ENCODE measurements around the gene CCDC144A. TPM values are rescaled to one million over a fixed set of nuclear protein-coding genes. Genes with fewer than 3 reads are reported as not detected.
"Not testable (repeated sequence)": the region's sequence is repeated elsewhere in the genome, so short reads cannot be mapped to it uniquely, and the experiment has no call there.

The CCDC144A gene
- total RNA-seq, 1 experiment from 2014 or later = 1.9 TPM

DNA sequence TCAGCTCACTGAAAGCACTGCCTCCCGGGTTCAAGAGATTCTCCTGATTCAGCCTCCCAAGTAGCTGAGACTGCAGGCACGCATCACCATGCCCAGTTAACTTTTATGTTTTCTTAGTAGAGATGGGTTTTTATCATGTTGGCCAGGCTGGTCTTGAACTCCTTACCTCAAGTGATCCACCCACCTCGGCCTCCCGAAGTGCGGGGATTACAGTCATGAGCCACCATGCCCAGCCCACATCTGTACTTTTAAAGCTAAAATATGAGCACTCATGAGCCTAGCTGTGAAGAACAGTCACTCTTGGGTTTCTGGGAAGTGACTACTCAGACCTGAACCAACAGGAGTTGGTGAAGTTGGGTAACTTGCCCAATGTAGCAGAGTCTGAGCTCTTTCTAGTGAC lies 120.2 kb downstream of the CCDC144A start:
- not testable (repeated sequence) for H3K36me3 Mint-ChIP-seq (ENCODE audit: insufficient read depth in 1 of 3, low read depth in 3 of 3); H3K23me2 ChIP-seq (ENCODE audit: insufficient read length, low read depth, low read length, poor library complexity, severe bottlenecking); H3K14ac ChIP-seq (ENCODE audit: insufficient read depth, low read length); H3K27me3 ChIP-seq (ENCODE audit: insufficient read depth, low read length); H3K4me1 ChIP-seq (ENCODE audit: insufficient read depth, low read length); H2AFZ ChIP-seq (ENCODE audit: low read length); H3K56ac ChIP-seq (ENCODE audit: insufficient read length, low read depth, low read length); H3K9ac ChIP-seq (ENCODE audit: extremely low read depth, insufficient read length, low read length); H3K9me3 Mint-ChIP-seq; H2BK120ac ChIP-seq (ENCODE audit: low read depth, low read length, poor library complexity, severe bottlenecking); H3K27ac Mint-ChIP-seq; H2BK20ac ChIP-seq (ENCODE audit: low read depth, low read length, poor library complexity, severe bottlenecking); H4K8ac ChIP-seq (replicated peaks; ENCODE audit: insufficient read length, low read depth, low read length); DNase-seq; H4K91ac ChIP-seq (ENCODE audit: insufficient read length, low read depth, low read length); H3K9me3 ChIP-seq (ENCODE audit: control insufficient read depth, low read depth, low read length); H2BK15ac ChIP-seq (ENCODE audit: low read depth, low read length); H2AK5ac ChIP-seq (ENCODE audit: insufficient read length, low read length); H4K5ac ChIP-seq (ENCODE audit: insufficient read length, low read depth, low read length); H3T11ph ChIP-seq (ENCODE audit: low read length); H3K4me3 Mint-ChIP-seq; H3K27ac ChIP-seq (ENCODE audit: insufficient read length, low read depth, low read length); H3K79me2 ChIP-seq (ENCODE audit: insufficient read depth, low read length); H3K18ac ChIP-seq (ENCODE audit: insufficient read length, low read depth, low read length); H3K23ac ChIP-seq (ENCODE audit: insufficient read length, low read depth, low read length); H3K4me2 ChIP-seq (ENCODE audit: insufficient read depth, insufficient read length, low read length); H2BK12ac ChIP-seq (ENCODE audit: insufficient read length, low read depth, low read length); H4K20me1 ChIP-seq (ENCODE audit: control insufficient read depth, insufficient read depth, insufficient read length); H3K4ac ChIP-seq (ENCODE audit: low read depth, low read length); H3K4me1 Mint-ChIP-seq; H2BK5ac ChIP-seq (ENCODE audit: insufficient read length, low read length); H3K27me3 Mint-ChIP-seq (ENCODE audit: low read depth); H3K79me1 ChIP-seq (ENCODE audit: insufficient read depth, low read depth, low read length, poor library complexity, severe bottlenecking)
- no CpG with 5 or more reads among the region's 5 CpGs for WGBS (ENCODE audit: extremely low coverage, insufficient read length, low lambda C conversion rate)

DNA sequence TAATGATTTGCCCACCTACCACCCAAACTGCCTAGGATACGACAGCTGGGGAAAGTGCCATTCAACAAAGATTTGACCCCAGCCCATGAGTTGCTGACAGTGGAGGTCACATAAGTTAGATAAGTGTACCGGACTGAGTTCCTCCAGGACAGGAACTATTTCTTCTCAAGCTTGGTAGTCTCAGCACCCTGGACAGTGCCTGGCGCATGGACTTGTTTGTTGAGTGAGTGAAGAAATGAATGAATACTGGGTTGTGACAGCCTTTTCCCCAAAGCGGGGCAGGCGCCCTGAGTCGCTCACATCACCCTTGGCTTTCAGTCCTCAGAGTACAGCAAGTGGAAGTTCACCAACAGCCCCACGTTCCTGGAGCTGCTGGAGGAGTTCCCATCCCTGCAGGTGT lies 122.1 kb downstream of the CCDC144A start:
- not testable (repeated sequence) for H3K27ac Mint-ChIP-seq; H3T11ph ChIP-seq (ENCODE audit: low read length); H4K8ac ChIP-seq (replicated peaks; ENCODE audit: insufficient read length, low read depth, low read length); H2BK20ac ChIP-seq (ENCODE audit: low read depth, low read length, poor library complexity, severe bottlenecking); H3K23me2 ChIP-seq (ENCODE audit: insufficient read length, low read depth, low read length, poor library complexity, severe bottlenecking); H3K27ac ChIP-seq (ENCODE audit: insufficient read length, low read depth, low read length); H4K20me1 ChIP-seq (ENCODE audit: control insufficient read depth, insufficient read depth, insufficient read length); H2BK12ac ChIP-seq (ENCODE audit: insufficient read length, low read depth, low read length); H3K79me1 ChIP-seq (ENCODE audit: insufficient read depth, low read depth, low read length, poor library complexity, severe bottlenecking); H3K4me1 ChIP-seq (ENCODE audit: insufficient read depth, low read length); H3K56ac ChIP-seq (ENCODE audit: insufficient read length, low read depth, low read length); H3K9ac ChIP-seq (ENCODE audit: extremely low read depth, insufficient read length, low read length); H3K27me3 ChIP-seq (ENCODE audit: insufficient read depth, low read length); H3K18ac ChIP-seq (ENCODE audit: insufficient read length, low read depth, low read length); H3K4me2 ChIP-seq (ENCODE audit: insufficient read depth, insufficient read length, low read length); H4K91ac ChIP-seq (ENCODE audit: insufficient read length, low read depth, low read length); H3K36me3 Mint-ChIP-seq (ENCODE audit: insufficient read depth in 1 of 3, low read depth in 3 of 3); H3K79me2 ChIP-seq (ENCODE audit: insufficient read depth, low read length); H2AK5ac ChIP-seq (ENCODE audit: insufficient read length, low read length); H2BK120ac ChIP-seq (ENCODE audit: low read depth, low read length, poor library complexity, severe bottlenecking); H2AFZ ChIP-seq (ENCODE audit: low read length); H3K4me1 Mint-ChIP-seq; H3K23ac ChIP-seq (ENCODE audit: insufficient read length, low read depth, low read length); H2BK15ac ChIP-seq (ENCODE audit: low read depth, low read length); H3K9me3 Mint-ChIP-seq; H2BK5ac ChIP-seq (ENCODE audit: insufficient read length, low read length); H4K5ac ChIP-seq (ENCODE audit: insufficient read length, low read depth, low read length); H3K9me3 ChIP-seq (ENCODE audit: control insufficient read depth, low read depth, low read length); H3K27me3 Mint-ChIP-seq (ENCODE audit: low read depth); H3K14ac ChIP-seq (ENCODE audit: insufficient read depth, low read length); H3K4ac ChIP-seq (ENCODE audit: low read depth, low read length); H3K4me3 Mint-ChIP-seq
- peak; percentile 85 for DNase-seq
- no CpG with 5 or more reads among the region's 7 CpGs for WGBS (ENCODE audit: extremely low coverage, insufficient read length, low lambda C conversion rate)

Measured in H9 (cell line).